T47D (cell line): ENCODE measurements around the gene ZNF827.

Source experiments
- DNase-seq, 2 experiments: peaks; one replicate each; pipeline versions ENCODE4 v3.0.0 to v3.0.0-alpha.2; 2011 to 2012; ENCODE audit warnings: low read depth in 1 of 2, low spot score in 1 of 2
- JUND ChIP-seq: IDR thresholded peaks from 2 replicates; pipeline ENCODE4 v1.6.1; 2012; ENCODE audit warnings: low read depth
- in situ Hi-C: cut with HindIII; loops from 2 replicates; pipeline ENCODE4 v1.10.0; 2016; ENCODE audit warnings: low sequenced_read_pairs, low pct_unique_long_range_greater_than_20kb

Gene ZNF827

GRCh38 chr4:145736241-145736831, 202.3 kb downstream of the ZNF827 start:
- TF ChIP-seq JUND = no peak
- DNase-seq = peak in 1 of 2 experiments; percentile 86
- in situ Hi-C loops = no loop called here

GRCh38 chr4:145735827-145736226, 202.8 kb downstream of the ZNF827 start:
- no peak for TF ChIP-seq JUND
- no peak for DNase-seq
- in situ Hi-C loops = no loop called here

- peak in 1 of 2 experiments; percentile 79 for DNase-seq
- in situ Hi-C loops = no loop called here
- TF ChIP-seq JUND = peak; percentile 45; the same call in 1 of the 2 replicates
Observed at GRCh38 chr4:145735347-145735675, 203.3 kb downstream of the ZNF827 start.

GRCh38 chr4:145734576-145735346, 203.9 kb downstream of the ZNF827 start:
- in situ Hi-C loops = no loop called here
- no peak for TF ChIP-seq JUND
- DNase-seq = peak in 1 of 2 experiments; percentile 62

GRCh38 chr4:145734031-145734430, 204.6 kb downstream of the ZNF827 start:
- in situ Hi-C loops = no loop called here
- no peak for TF ChIP-seq JUND
- peak in 1 of 2 experiments; percentile 30 for DNase-seq

- TF ChIP-seq JUND = no peak
- in situ Hi-C loops = no loop called here
- DNase-seq = peak; percentile 62 to 93
Observed at GRCh38 chr4:145732895-145733880, 205.4 kb downstream of the ZNF827 start.

- in situ Hi-C loops = no loop called here
- DNase-seq = peak in 1 of 2 experiments; percentile 37
- no peak for TF ChIP-seq JUND
Observed at GRCh38 chr4:145732001-145732815, 206.4 kb downstream of the ZNF827 start.

- no peak for TF ChIP-seq JUND
- no peak for DNase-seq
- in situ Hi-C loops = no loop called here
Observed at GRCh38 chr4:145731028-145731427, 207.6 kb downstream of the ZNF827 start.

- TF ChIP-seq JUND = no peak
- DNase-seq = no peak
- in situ Hi-C loops = no loop called here
Observed at GRCh38 chr4:145730026-145730425, 208.6 kb downstream of the ZNF827 start.

GRCh38 chr4:145723336-145723735, 215.3 kb downstream of the ZNF827 start:
- DNase-seq = peak in 1 of 2 experiments; percentile 37
- in situ Hi-C loops = no loop called here
- no peak for TF ChIP-seq JUND

- in situ Hi-C loops = no loop called here
- no peak for TF ChIP-seq JUND
- no peak for DNase-seq
Observed at GRCh38 chr4:145722561-145722960, 216.1 kb downstream of the ZNF827 start.

- in situ Hi-C loops = no loop called here
- TF ChIP-seq JUND = no peak
- no peak for DNase-seq
Observed at GRCh38 chr4:145720656-145721055, 218.0 kb downstream of the ZNF827 start.
